Frontal cortex (tissue), 4 donors: Measurements from ENCODE around the gene TOX3. TPM values are rescaled to one million over a fixed set of nuclear protein-coding genes. Genes with fewer than 3 reads are reported as not detected.

Experiments used
- DNase-seq, 2 donors: peaks; one replicate each; pipeline ENCODE4 v3.0.0; 2012; ENCODE audit warnings: low spot score in 2 of 2
- FAIRE-seq: peaks from 2 replicates; lab custom pipeline; 2012; peaks lifted over from hg19 to GRCh38; lab: Jason Lieb, UNC
- total RNA-seq: library from RNA; depleted of rRNA; stranded (reverse); fragments of >200 nt; gene quantifications from one replicate; pipeline ENCODE4 v1.2.3, GENCODE V29; 2014
- donor health status: control.
- donor health status: control.
- donor health status: control.

The TOX3 gene
- total RNA-seq, 1 donor from 2014 or later: 18.8 TPM

DNA sequence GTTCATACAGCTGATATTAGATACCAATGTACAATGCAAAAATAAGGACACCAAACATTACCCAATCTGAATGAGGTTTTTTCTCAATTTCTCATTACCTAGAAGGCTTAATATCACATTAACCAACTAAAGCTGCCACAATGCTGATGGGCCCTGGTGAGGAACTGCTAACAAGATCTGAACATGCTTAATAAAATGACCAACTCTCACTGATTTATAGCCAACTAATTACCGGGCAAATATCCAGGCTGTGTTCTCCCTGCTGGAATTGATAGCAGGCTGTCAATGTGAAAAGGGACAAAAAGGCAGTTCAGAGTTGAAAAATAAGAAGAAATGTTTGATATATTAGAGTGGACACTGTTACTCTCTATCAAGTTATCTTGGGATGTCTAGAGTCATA lies 124.6 kb downstream of the TOX3 start:
- no peak for DNase-seq
- FAIRE-seq: no peak

DNA sequence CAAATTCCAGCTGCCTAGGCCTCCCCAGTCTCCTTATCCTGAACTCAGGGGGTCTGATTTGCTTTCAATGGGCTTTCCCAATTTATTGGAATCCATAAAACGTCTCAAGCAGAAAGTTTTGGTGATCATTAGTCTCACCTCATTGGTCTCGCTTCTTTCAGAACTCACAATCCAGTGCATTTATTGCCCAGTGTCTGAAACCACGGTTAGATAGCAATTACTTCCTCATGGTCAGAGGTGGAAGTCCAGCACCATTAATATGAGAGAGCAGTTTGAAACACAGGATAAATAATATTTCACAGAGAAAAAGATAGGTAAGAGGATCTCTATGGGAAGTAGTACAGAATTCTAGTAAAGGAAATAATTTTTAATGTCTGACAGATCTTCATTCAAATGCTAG lies 128.7 kb downstream of the TOX3 start:
- FAIRE-seq (no peak), DNase-seq (no peak)

GRCh38 chr16:52416888-52417287 lies 130.1 kb downstream of the TOX3 start:
- DNase-seq (no peak), FAIRE-seq (no peak)

- DNase-seq: no peak
- FAIRE-seq: no peak
These were observed 135.9 kb downstream of the TOX3 start for GRCh38 chr16:52411011-52411410.

DNA sequence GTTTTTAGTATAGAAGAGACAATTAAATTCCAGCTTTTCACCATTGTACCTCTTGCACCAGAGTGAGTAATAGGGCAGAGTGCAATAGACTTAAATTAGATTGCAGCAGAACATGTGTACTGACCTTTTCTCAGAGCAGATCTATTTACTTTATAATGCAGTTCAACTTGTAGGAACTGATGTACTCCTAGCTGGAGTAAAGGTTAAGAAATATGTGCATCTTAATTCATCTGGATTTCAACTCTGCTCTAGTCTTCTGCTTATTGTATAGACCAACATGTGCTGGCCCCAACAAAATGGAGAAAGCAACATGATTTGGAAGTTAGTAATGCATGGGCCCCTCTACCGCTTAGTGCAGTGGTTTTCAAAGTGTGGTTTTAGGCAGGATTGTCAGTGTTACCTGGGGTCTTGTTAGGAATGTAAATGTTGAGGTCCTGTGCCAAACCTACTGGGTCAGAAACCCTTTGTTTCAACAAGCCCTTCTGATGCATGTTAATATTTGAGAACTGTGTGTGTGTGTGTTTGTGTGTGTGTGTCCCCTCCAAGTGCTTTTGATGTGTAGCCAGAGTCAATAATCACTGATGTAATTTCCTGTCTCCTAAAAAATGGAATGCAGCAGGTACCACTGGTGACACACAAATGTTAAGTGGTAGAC lies 138.6 kb downstream of the TOX3 start:
- no peak for FAIRE-seq
- DNase-seq: no peak

GRCh38 chr16:52407778-52408177 lies 139.2 kb downstream of the TOX3 start:
- no peak for DNase-seq
- no peak for FAIRE-seq

- FAIRE-seq: no peak
- no peak for DNase-seq
These were observed 141.5 kb downstream of the TOX3 start for GRCh38 chr16:52405441-52405840.

DNA sequence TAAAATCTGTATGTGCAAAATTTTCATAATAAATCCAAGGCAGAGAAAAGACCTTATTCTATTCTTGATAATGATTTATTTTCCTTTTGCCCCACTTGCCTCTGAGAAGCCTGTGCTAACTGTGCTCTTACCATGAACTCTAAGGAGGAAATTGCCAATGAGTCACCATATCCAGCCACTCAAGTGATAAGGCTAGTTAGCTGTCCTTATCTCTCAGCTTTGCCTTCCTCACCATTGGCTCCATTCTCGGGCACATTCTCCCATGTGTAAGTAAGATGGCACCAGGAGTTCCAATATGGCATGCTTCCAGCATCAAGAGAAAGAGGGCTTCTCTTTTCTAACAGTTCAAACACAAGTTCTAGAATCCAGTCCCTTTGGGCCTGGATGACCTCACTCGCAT lies 142.4 kb downstream of the TOX3 start:
- DNase-seq: no peak
- FAIRE-seq: no peak

- DNase-seq (no peak), FAIRE-seq (no peak)
These were observed 147.8 kb downstream of the TOX3 start for GRCh38 chr16:52399116-52399515.

GRCh38 chr16:52398491-52398960 lies 148.4 kb downstream of the TOX3 start:
- DNase-seq: no peak
- no peak for FAIRE-seq

DNA sequence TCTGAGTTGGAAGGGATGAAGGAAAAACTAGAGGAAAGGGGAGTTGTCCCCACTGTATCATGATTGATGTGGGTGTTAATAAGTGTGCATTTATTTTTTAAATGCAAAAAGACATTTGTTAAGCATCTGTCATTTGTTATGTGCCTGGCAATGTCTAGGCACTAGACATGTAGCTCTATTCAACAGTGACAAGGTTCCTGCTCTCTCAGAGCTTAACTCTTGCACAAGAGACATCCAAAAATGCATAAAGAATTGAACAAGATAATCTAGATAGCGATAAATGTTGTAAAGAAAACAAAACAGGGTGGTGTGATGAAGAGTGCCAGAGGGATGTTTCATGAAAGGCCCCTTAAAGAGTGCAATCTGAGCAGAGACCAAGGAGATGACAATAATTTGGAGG lies 148.9 kb downstream of the TOX3 start:
- FAIRE-seq: no peak
- no peak for DNase-seq

GRCh38 chr16:52393448-52393847 lies 153.5 kb downstream of the TOX3 start:
- DNase-seq (no peak), FAIRE-seq (no peak)

DNA sequence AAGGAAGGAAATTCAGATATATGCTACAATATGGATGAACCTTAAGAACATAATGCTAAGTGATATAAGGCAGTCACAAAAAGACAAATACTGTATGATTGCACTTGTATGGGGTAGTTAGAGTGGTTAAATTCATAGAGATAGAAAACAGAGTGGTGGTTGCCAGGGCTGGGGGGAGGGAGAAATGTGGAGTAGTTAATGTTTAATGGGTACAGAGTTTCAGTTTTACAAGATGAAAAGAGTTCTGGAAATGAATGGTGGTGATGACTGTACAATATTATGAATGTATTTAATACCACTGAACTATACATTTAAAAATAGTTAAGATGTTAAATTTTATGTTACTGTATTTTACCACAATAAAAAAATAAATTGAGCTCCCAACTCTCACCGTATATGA lies 157.9 kb downstream of the TOX3 start:
- FAIRE-seq (no peak), DNase-seq (no peak)
